Esophagus (tissue), 2 donors: ENCODE results near the gene LDLRAD1. TPM values are rescaled to one million over a fixed set of nuclear protein-coding genes. Genes with fewer than 3 reads are reported as not detected.
"Not testable (repeated sequence)": the region's sequence is repeated elsewhere in the genome, so short reads cannot be mapped to it uniquely, and the experiment has no call there.

ENCODE experiments used
- H3K27ac ChIP-seq, 2 donors: one replicate each; pipeline ENCODE4 v1.5.1; 2013; ENCODE audit warnings: low read depth in 2 of 2, mild to moderate bottlenecking in 2 of 2, inconsistent platforms in 1 of 2, low read length in 1 of 2, moderate library complexity in 1 of 2
- H3K27me3 ChIP-seq, 2 donors: one replicate each; pipeline ENCODE4 v1.6.1; 2013; ENCODE audit warnings: low read length in 2 of 2, control low read depth in 1 of 2, mild to moderate bottlenecking in 1 of 2; ENCODE audit not compliant: insufficient read depth in 2 of 2, control insufficient read depth in 1 of 2
- H3K36me3 ChIP-seq, 2 donors: one replicate each; pipeline ENCODE4 v1.6.1; 2013; ENCODE audit warnings: low read length in 1 of 2; ENCODE audit not compliant: control insufficient read depth in 2 of 2, insufficient read depth in 2 of 2
- H3K4me1 ChIP-seq, 2 donors: one replicate each; pipeline ENCODE4 v1.6.1; 2013; ENCODE audit warnings: low read length in 1 of 2; ENCODE audit not compliant: control insufficient read depth in 2 of 2, insufficient read depth in 2 of 2
- H3K4me3 ChIP-seq, 2 donors: one replicate each; pipeline ENCODE4 v1.5.1; 2013; ENCODE audit warnings: low read length in 2 of 2, mild to moderate bottlenecking in 2 of 2, low read depth in 1 of 2, moderate library complexity in 1 of 2
- H3K9me3 ChIP-seq, 2 donors: one replicate each; pipeline ENCODE4 v1.6.1; 2013; ENCODE audit warnings: mild to moderate bottlenecking in 2 of 2, low read depth in 1 of 2, low read length in 1 of 2, moderate library complexity in 1 of 2; ENCODE audit not compliant: control insufficient read depth in 2 of 2, insufficient read depth in 1 of 2
- WGBS, 2 donors: extraction: QIAGEN DNeasy Blood & Tissue Kit; methylation state at CpG; one replicate each; pipeline ENCODE4 v1.1.7; 2013; 5-methylcytosine and 5-hydroxymethylcytosine counted together
- polyA plus RNA-seq, 2 donors: library from polyadenylated mRNA; stranded (reverse); fragments of 200-250 nt; gene quantifications; one replicate each; pipeline ENCODE4 v1.2.3, GENCODE V29; 2013
- donor health status: healthy with polysubstance abuse.
- donor health status: Bipolar disorder and iron deficiency.

Gene LDLRAD1
- polyA plus RNA-seq, 2 donors, result 0.31 to 0.35 TPM

GRCh38 chr1:54008876-54009275 is 9.1 kb downstream of the LDLRAD1 start:
- Histone ChIP-seq H3K27me3 (no peaks in the 10 kb centered on the region), H3K4me1 (no peaks in the 10 kb centered on the region), H3K9me3 (peaks cover 0 to 1% of the 10 kb centered on the region in 2 donors), H3K36me3 (no peaks in the 10 kb centered on the region), H3K27ac (no peak overlapping the region), H3K4me3 (no peak overlapping the region)
- WGBS, 2 donors, result 83 to 84% methylated on average over 13 of the region's 13 CpGs

- 87 to 93% methylated on average over 4 of the region's 4 CpGs for WGBS, 2 donors
- no peak overlapping the region for H3K27ac ChIP-seq
- H3K36me3 ChIP-seq, result no peaks in the 10 kb centered on the region
- H3K4me1 ChIP-seq, result no peaks in the 10 kb centered on the region
- H3K27me3 ChIP-seq, result no peaks in the 10 kb centered on the region
- H3K4me3 ChIP-seq, result no peak overlapping the region
- H3K9me3 ChIP-seq, result peaks cover 0 to 1% of the 10 kb centered on the region in 2 donors
These were observed 10.4 kb downstream of the LDLRAD1 start for GRCh38 chr1:54007613-54008012.

GRCh38 chr1:54006508-54006907 is 11.5 kb downstream of the LDLRAD1 start:
- 72 to 75% methylated on average over 4 of the region's 4 CpGs for WGBS, 2 donors

GRCh38 chr1:54004481-54005049 is 13.4 kb downstream of the LDLRAD1 start:
- WGBS, 2 donors, result 93 to 96% methylated on average over 25 to 27 of the region's 27 CpGs
- H3K4me3 ChIP-seq, result no peak overlapping the region
- H3K9me3 ChIP-seq, result no peaks in the 10 kb centered on the region
- H3K4me1 ChIP-seq, result no peaks in the 10 kb centered on the region
- H3K27ac ChIP-seq, result no peak overlapping the region
- H3K36me3 ChIP-seq, result no peaks in the 10 kb centered on the region
- no peaks in the 10 kb centered on the region for H3K27me3 ChIP-seq

More at GRCh38 chr1:54006508-54006907, 11.5 kb downstream of the LDLRAD1 start:
- Histone ChIP-seq H3K4me3 (no peak overlapping the region), H3K36me3 (no peaks in the 10 kb centered on the region), H3K27ac (no peak overlapping the region), H3K27me3 (no peaks in the 10 kb centered on the region), H3K4me1 (no peaks in the 10 kb centered on the region), H3K9me3 (peaks cover 0 to 1% of the 10 kb centered on the region in 2 donors)

- not testable (repeated sequence) for H3K4me1 ChIP-seq, H3K27me3 ChIP-seq, H3K9me3 ChIP-seq, H3K27ac ChIP-seq, H3K36me3 ChIP-seq, H3K4me3 ChIP-seq
- WGBS, 2 donors, result 94 to 96% methylated on average over 19 of the region's 19 CpGs
These were observed 14.1 kb downstream of the LDLRAD1 start for GRCh38 chr1:54003750-54004480.

- WGBS, 2 donors, result 87 to 96% methylated on average over 12 of the region's 12 CpGs
These were observed 14.7 kb downstream of the LDLRAD1 start for GRCh38 chr1:54003249-54003646.

GRCh38 chr1:54002544-54003248 is 15.3 kb downstream of the LDLRAD1 start:
- H3K27ac ChIP-seq, result no peak overlapping the region
- no peaks in the 10 kb centered on the region for H3K27me3 ChIP-seq
- H3K4me3 ChIP-seq, result no peak overlapping the region
- WGBS, 2 donors, result 72 to 88% methylated on average over 9 of the region's 9 CpGs
- no peaks in the 10 kb centered on the region for H3K4me1 ChIP-seq
- H3K9me3 ChIP-seq, result no peaks in the 10 kb centered on the region
- H3K36me3 ChIP-seq, result no peaks in the 10 kb centered on the region

More at GRCh38 chr1:54003249-54003646, 14.7 kb downstream of the LDLRAD1 start:
- H3K27ac ChIP-seq, result no peak overlapping the region
- no peaks in the 10 kb centered on the region for H3K9me3 ChIP-seq
- H3K4me3 ChIP-seq, result no peak overlapping the region
- H3K27me3 ChIP-seq, result no peaks in the 10 kb centered on the region
- H3K4me1 ChIP-seq, result no peaks in the 10 kb centered on the region
- H3K36me3 ChIP-seq, result no peaks in the 10 kb centered on the region

GRCh38 chr1:54001591-54001990 is 16.4 kb downstream of the LDLRAD1 start:
- 42% methylated on average over 3 of the region's 3 CpGs for WGBS, 2 donors
- Histone ChIP-seq H3K4me1 (no peaks in the 10 kb centered on the region), H3K27me3 (no peaks in the 10 kb centered on the region), H3K27ac (no peak overlapping the region), H3K4me3 (no peak overlapping the region), H3K36me3 (no peaks in the 10 kb centered on the region), H3K9me3 (no peaks in the 10 kb centered on the region)

GRCh38 chr1:53999920-54000319 is 18.1 kb downstream of the LDLRAD1 start:
- Histone ChIP-seq H3K4me1 (no peaks in the 10 kb centered on the region), H3K27me3 (no peaks in the 10 kb centered on the region), H3K27ac (no peak overlapping the region), H3K9me3 (no peaks in the 10 kb centered on the region), H3K36me3 (no peaks in the 10 kb centered on the region), H3K4me3 (no peak overlapping the region)
